B cell (primary cell): ENCODE results near the gene COG3.

Source experiments
- EZH2 ChIP-seq: IDR thresholded peaks from 2 replicates; pipeline ENCODE4 v1.6.1; 2012; ENCODE audit warnings: borderline replicate concordance, low read depth, mild to moderate bottlenecking, moderate library complexity, low read length; ENCODE audit not compliant: insufficient read depth, poor library complexity, severe bottlenecking
- TF ChIP-seq, protein P1 (sequence below): fragments of 200-600 bp; IDR thresholded peaks from one replicate; pipeline ENCODE4 v1.8.0; 2022; ENCODE audit warnings: antibody characterized with exemption, mild to moderate bottlenecking

- TF ChIP-seq, protein P1, sequence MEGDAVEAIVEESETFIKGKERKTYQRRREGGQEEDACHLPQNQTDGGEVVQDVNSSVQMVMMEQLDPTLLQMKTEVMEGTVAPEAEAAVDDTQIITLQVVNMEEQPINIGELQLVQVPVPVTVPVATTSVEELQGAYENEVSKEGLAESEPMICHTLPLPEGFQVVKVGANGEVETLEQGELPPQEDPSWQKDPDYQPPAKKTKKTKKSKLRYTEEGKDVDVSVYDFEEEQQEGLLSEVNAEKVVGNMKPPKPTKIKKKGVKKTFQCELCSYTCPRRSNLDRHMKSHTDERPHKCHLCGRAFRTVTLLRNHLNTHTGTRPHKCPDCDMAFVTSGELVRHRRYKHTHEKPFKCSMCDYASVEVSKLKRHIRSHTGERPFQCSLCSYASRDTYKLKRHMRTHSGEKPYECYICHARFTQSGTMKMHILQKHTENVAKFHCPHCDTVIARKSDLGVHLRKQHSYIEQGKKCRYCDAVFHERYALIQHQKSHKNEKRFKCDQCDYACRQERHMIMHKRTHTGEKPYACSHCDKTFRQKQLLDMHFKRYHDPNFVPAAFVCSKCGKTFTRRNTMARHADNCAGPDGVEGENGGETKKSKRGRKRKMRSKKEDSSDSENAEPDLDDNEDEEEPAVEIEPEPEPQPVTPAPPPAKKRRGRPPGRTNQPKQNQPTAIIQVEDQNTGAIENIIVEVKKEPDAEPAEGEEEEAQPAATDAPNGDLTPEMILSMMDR, result no peak
- TF ChIP-seq EZH2, result no peak
These were observed 65.0 kb downstream of the COG3 start for GRCh38 chr13:45529758-45530157.
